GM13977 (cell line): Measurements from ENCODE around the gene FIG4.
"Not testable (repeated sequence)": the region's sequence is repeated elsewhere in the genome, so short reads cannot be mapped to it uniquely, and the experiment has no call there.

Experiments used
- DNase-seq: peaks from one replicate; pipeline ENCODE4 v3.0.0; 2012; ENCODE audit warnings: low spot score
- in situ Hi-C: fragments of 300-500 bp; cut with MboI; formaldehyde crosslinking; loops from one replicate; pipeline ENCODE4 v1.12.0; 2022; ENCODE audit warnings: low sequenced_read_pairs, low pct_unique_long_range_greater_than_20kb, mixed read lengths, inconsistent platforms; ENCODE audit not compliant: unreplicated experiment
- TF ChIP-seq, protein P1 (sequence below): IDR thresholded peaks from 2 replicates; pipeline ENCODE4 v1.5.1; 2012; ENCODE audit warnings: mild to moderate bottlenecking, control low read depth; ENCODE audit not compliant: insufficient read depth; ENCODE audit errors: extremely low read depth, missing control alignments

Gene FIG4

DNA sequence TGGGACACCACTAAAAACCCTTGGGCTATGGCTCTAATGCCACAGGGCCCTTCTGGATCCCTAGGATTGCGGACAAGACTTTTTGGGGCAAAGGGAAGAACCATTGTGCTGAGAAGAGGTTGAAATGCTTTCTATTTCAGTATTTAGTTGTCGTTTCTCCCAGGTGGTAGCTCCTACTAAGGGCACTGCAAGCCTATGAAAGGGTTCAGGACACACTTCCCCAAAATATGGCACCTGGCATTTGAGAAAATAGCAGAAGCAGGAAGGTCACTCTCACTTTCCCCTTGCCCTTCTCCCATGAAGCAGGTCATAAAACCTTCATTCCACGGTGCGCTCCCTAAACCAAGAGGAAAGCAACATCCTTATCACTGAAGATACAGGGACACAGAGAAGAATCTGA, 161.6 kb downstream of the FIG4 start:
- TF ChIP-seq, protein P1, sequence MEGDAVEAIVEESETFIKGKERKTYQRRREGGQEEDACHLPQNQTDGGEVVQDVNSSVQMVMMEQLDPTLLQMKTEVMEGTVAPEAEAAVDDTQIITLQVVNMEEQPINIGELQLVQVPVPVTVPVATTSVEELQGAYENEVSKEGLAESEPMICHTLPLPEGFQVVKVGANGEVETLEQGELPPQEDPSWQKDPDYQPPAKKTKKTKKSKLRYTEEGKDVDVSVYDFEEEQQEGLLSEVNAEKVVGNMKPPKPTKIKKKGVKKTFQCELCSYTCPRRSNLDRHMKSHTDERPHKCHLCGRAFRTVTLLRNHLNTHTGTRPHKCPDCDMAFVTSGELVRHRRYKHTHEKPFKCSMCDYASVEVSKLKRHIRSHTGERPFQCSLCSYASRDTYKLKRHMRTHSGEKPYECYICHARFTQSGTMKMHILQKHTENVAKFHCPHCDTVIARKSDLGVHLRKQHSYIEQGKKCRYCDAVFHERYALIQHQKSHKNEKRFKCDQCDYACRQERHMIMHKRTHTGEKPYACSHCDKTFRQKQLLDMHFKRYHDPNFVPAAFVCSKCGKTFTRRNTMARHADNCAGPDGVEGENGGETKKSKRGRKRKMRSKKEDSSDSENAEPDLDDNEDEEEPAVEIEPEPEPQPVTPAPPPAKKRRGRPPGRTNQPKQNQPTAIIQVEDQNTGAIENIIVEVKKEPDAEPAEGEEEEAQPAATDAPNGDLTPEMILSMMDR = no peak
- in situ Hi-C loops = no loop called here
- DNase-seq = no peak

DNA sequence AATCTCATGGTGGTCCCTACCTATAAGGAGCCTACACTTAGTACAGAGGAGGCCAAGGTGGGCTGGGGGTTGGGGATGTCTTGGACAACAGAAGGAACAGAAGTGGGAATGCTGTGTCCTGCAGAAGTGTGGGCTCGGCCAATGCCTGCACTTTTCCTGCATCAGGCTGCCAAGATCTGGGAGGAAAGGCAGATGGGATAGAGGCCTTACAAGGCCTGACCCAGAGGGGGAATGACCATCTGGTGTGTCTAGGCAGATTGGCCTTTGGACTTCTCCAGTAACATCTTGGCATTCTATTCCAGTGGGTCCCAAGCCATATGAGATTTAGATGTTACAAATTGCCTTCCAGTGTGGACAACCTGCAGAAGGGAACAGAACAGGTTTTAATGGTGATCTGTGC, 162.3 kb downstream of the FIG4 start:
- in situ Hi-C loops = no loop called here
- TF ChIP-seq, protein P1 = no peak
- DNase-seq = no peak

DNA sequence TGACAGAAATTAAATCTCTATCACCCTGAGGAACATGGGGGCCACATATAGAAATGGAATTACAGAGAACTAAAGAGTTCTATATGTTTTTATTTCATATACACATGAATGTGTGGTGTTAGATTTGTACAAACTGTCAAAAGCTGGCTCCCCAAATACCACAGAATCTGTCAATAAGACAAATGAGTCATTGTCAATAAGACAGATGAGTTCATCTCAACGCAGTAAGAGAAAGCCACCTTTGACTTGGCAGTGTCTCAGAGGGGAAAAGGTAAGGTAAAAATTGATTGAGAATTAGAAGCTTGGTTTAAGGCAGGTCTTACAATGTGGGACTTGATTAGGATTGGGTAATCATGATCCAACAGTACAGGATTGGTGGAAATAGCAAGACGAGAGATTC, 162.9 kb downstream of the FIG4 start:
- in situ Hi-C loops = no loop called here
- DNase-seq = no peak
- TF ChIP-seq, protein P1 = no peak

DNA sequence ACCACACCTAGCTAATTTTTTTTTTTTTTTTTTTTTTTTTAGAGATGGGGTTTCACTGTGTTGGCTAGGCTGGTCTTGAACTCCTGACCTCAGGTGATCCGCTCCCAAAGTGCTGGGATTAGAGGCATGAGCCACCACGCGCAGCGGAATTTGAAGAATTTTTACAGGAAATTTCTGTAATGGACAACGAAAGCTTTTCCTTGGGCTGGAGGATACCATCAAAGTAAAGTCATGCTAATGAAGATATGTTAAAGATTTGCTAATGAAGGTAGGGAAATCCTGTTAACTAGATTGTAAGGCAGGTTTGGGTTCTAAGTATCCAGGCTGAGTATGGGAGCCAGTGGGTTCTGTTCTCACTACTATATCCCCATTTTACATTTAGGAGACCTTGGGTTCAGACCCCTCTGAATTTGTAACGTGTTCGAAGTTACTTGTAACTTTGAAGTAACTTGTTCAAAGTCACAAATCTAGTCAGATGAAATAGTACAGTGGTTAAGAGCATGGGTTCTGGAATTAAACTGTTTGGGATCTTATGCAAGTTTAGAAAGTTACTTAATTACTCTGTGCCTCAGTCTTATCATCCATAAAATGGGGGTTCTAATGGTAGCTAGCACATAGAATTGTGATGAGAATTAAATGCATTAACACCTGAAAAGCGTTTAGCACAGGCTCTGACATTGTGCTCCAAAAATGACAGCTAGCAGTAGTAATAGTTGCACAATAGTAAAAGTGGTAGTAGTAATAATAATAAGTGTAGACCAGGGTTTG, 163.6 kb downstream of the FIG4 start:
- in situ Hi-C loops = no loop called here
- TF ChIP-seq, protein P1 = no peak
- no peak for DNase-seq

DNA sequence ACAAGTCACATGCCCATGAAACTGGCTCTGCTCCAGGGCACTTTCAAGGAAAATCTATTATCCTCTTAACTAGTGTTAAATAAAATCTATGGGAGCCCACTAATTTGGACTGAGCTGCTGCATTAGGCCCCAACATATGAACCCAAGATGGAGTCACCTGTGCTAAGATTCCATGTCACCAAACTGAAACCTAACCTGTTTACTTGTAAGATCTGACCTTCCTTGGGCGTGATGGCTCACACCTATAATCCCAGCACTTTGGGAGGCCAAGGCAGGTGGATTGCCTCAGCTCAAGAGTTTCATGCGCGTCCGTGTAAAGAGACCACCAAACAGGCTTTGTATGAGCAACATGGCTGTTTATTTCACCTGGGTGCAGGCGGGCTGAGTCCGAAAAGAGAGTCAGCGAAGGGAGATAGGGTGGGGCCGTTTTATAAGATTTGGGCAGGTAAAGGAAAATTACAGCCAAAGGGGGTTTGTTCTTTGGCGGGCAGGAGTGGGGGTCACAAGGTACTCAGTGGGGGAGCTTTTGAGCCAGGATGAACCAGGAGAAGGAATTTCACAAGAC, 164.5 kb downstream of the FIG4 start:
- DNase-seq, in situ Hi-C loops: not testable (repeated sequence)

DNA sequence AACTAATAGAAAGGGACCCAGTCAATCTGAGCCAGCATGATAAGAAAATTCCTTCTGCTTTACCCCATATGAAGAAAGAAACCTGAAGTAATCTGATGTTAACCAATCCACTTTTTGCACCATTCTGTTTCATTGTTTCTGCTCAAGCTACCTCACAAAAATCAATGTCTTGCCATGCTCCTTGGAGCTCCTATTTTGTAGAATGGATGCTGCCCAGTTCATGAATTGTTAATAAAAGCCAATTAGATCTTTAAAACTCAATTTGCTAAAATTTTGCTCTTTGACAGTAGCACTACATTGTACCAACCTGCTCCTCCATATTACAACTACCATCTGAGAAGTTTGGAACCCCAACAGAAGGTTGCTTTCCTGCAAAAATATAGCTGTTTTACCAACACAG, 170.8 kb downstream of the FIG4 start:
- no peak for DNase-seq
- TF ChIP-seq, protein P1 = no peak
- in situ Hi-C loops = no loop called here

DNA sequence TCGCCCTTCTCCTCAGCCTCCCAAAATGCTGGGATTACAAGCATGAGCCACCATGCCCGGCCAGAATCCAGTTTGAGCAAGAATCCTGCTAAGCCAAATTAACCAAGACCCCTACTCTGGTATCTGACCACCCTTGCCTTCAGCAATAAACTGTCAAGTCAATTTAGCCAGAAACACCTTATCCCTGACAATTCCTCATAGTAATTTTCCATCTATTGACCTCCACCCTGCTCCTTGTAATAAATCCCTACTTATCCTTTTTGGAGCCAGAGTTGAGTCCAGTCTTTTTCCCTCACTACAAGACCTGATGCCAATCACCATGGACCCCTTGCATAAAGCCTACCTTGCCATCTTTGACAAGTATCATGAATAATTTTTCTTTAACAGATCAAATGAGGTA, 173.0 kb downstream of the FIG4 start:
- no peak for DNase-seq
- in situ Hi-C loops = no loop called here
- TF ChIP-seq, protein P1 = no peak
